SH-SY5Y (cell line): Measurements from ENCODE around the gene CD59.

Source experiments
- GATA2 ChIP-seq: IDR thresholded peaks from 2 replicates; pipeline ENCODE4 v1.6.1; 2011; ENCODE audit warnings: mild to moderate bottlenecking, low read depth, low read length
- GATA3 ChIP-seq: IDR thresholded peaks from 2 replicates; pipeline ENCODE4 v1.6.1; 2011; ENCODE audit warnings: low read depth, mild to moderate bottlenecking, low read length, moderate library complexity

CD59 gene

DNA sequence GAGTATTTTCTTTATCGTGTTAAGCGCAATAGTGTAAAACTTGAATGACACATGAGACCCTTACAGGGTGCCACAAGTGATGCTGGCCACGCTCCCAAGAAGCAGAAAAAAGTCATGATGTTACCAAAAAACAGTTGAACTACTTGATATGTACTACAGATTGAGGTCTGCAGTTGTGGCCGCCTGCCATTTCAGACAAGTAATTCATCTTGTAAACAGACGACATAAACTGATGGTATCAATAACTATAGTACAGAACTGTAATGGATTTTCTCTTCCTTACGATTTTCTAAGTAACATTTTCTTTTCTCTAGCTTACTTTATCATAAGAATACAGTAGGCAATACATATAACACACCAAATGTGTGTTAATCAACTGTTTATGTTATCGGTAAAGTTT, 5.5 kb downstream of the CD59 start:
- TF ChIP-seq GATA3 (no peak), GATA2 (no peak)

- no peak for TF ChIP-seq GATA3
- no peak for TF ChIP-seq GATA2
Measured at GRCh38 chr11:33725496-33725895, 10.7 kb downstream of the CD59 start.

DNA sequence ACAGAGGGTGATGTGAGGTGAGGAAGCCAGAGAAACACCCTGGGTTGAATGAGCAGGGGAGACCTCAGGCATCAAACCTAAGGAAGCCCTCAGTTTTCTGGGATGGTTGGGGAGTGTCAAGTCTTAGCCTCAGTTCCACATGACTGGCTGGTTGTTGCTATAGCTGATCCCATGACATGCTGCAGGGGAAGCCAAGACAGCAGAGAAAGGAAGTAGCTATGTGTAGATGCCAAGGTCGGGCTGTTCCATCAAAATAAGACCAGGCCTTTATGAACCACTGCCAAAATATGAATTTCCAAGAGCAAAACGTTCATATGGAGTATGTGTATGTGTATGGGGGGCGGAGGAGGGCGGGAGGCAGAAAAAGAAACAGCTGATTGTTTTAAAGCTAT, 11.6 kb downstream of the CD59 start:
- TF ChIP-seq GATA2 (no peak), GATA3 (no peak)

DNA sequence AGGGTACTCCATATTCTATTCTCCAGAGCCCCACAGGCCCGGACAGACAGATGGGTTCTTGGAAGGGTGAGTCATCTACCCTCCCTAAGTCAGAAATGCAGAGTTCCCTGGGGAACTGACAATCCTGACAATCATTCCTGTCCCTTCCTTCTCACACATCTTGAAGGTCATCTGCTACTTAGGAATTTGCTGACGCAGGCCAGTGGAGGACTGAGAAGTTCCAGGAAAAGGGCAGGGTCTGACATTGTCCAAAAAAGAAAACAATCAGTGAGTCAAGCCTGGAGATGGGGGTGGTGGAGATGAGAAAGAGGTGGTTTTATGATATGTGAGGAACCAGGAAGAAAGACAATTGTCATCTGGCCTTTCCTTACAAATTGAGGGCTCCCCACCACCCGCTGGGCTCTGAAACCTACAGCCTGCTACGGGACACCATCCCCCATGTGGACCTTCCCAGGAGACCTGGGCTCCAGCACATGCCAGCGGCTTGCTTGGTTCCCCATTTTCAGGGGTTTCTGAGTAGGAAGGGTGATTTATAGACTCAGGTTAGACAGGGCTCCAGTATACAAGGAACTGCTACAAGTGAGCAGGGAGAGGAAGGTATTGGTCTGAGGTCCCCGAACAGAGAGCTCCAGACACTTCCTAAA, 12.9 kb downstream of the CD59 start:
- TF ChIP-seq GATA2: no peak
- TF ChIP-seq GATA3: no peak

DNA sequence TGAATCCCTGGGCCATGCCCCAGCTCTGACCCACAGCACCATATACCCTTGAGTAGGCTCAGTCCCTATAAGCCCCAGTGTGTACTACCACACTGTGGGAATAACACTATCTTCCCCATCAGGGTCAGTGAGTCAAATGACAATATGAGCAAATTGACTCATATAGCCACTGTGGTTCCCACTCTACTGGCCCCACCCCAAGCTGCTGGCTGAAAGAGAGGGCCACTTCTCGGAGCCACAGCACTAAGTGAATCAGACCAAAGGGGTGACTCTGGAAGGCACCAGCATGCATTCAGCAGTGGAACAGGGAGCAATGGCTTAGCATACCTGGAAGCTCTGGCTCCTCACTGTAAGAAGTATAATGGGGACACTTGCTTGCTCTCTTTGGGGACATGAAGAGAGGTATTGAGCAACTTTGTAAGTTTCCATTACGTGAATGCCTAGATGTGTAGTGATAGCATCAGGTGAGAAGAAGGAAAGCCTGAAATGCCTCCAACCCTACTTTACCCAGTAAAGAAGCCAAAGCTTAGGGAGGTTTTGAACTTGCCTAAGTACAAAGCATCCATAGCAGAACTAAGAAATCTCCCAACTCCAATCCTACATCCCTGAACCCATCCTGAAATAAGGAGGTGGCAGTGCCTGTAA, 13.5 kb downstream of the CD59 start:
- TF ChIP-seq GATA2: no peak

DNA sequence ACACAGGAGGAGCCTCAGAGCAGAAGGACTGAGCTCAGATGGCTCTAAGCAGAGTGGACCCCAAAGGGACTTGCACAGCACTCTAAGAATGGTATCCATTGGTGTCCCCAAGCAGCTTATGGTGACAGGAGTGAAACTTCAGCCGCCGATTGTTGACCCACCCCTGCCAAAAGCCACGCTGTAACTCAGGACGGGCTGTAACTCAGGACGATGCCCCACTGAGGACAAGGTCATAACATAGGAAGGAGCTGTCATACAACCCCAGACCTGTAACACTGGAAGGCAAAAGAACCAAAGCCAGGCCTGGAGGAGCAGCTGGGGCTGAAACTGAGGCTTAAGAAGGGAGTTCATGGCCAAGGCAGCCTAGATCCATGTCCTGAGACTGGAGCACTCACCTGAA, 14.2 kb downstream of the CD59 start:
- TF ChIP-seq GATA2 (no peak), GATA3 (no peak)

- TF ChIP-seq GATA2 (no peak), GATA3 (no peak)
Measured at GRCh38 chr11:33721426-33721825, 14.8 kb downstream of the CD59 start.

DNA sequence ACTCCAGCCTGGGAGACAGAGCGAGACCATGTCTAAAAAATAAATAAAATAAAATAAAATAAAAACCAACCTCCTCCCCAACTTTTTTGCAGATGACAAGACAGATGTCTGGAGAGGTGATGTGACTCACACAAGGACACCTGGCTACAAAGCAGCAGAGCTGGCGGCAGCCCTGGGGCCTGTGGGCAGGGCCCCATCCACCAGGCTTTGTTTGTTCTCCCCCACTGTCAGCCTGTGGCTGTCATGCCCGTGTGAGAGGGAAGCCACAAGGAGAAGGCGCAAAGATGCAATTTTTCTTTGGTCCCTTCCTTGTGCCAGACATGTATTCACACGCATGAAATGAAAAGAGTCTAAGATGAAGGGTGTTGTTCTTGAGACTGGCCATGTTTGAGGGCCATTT, 16.6 kb downstream of the CD59 start:
- TF ChIP-seq GATA3: no peak
- no peak for TF ChIP-seq GATA2

DNA sequence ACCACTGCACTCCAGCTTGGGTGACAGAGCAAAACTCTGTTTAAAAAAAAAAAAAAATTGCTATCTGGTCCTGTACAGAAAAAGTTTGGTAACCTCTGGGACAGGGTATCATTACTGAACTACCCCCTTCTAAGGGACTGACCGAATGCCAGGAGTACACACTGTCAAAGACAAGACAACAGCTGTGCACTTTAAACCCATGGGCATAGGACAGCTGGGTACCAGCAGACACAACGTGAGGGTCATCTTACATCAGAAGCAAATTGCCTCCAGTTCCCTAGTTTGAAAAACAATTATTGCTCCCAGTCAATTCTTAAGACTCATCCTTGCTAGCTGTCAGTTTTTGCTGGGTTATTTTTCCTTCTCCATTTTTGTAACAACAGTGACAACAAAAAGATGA, 17.8 kb downstream of the CD59 start:
- TF ChIP-seq GATA2 (no peak), GATA3 (no peak)

- TF ChIP-seq GATA3 (no peak), GATA2 (no peak)
Measured at GRCh38 chr11:33716243-33716642, 20.0 kb downstream of the CD59 start.

DNA sequence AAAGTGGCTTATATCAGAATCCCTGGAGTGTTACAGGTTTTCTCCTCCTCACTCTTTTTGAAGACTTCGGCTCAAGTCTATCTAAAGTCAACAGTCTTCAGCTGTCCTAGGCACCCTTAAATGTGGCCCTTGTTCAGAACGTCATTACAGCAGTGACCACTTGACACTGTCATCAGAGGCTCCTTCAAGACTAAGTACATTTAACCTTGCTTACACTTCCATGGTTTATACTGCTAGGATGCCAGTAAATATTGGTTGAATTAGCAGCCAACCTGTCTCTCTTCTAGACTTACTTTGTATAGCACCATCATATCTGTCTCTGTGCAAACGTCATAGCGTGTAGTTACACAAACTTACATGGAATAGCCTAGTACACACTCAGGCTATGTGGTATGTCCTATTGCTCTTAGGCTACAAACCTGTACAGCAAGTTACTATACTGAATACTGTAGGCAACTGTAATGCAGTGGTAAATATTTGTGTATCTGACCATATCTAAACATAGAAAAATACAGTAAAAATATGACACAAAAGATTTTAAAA, 22.3 kb downstream of the CD59 start:
- TF ChIP-seq GATA2: no peak

DNA sequence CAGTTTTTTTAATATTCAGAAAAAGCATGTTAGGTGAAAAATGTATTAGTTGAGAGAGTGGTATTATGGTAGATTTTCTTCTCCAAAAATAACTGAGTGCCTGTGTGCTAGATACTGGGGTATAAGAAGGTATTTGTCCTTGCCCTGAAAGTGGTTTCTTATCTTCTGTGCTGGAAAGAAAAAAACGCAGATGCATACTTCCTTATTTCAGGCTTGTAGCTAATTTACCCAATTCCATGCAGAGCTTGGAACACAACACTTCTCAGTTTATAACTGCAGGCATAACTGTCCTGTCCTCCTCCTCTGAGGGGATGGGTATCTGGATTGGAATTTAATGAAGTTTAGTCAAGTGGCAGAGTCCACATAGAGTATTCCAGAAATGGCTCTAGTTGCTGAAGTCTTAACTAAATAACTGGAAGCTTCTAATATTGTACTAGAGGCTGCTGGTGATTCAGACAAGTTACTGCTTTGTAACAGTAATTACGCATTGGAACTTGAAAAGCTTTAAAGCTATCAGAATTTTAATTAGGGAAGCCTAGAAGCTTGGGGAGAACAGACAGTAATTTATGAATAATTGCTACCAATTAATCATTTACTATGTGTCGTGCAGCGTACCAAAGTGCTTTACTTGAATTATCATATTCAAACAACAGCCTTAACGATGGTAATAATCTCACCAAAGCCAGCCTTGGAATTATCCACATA, 22.9 kb downstream of the CD59 start:
- TF ChIP-seq GATA3 (no peak), GATA2 (no peak)

- TF ChIP-seq GATA2 (no peak), GATA3 (no peak)
Measured at GRCh38 chr11:33712436-33712835, 23.8 kb downstream of the CD59 start.

DNA sequence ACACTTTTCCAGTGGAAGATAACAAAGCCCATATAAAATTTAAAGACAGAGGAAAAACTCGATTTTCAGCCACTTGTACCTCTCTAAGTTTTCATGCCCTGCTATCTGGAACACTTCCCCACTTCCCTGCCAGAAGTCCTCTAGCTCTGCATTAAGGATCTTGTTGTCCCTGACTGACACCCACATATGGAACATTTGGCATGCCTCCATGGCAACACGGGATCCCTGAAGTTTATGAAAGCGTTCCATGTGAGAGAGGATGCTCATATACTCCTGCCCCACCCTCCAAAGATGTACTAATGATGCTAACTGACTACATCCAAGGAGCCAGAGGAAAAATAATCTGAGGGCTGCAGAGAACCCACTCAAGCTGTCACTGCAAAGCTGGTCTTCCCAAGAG, 26.8 kb downstream of the CD59 start:
- no peak for TF ChIP-seq GATA2
- TF ChIP-seq GATA3: no peak

DNA sequence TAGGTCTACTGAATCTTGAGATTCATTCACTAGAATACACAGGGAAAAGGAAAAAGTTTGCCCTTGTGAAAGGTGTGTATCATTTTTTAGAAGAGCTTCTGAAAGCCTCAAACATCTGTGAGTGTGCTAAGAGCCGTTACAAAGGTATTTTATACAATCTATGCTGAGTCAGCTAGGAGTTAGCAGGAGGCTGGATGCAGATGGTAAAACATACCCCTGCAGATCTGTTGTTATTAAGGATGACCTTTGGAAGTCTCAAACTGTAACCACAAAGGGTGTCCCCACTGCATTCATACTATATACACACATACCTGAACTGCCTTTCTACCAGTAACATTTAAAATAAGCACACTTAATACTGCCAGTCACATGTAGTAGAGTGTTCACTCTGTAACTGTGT, 27.2 kb downstream of the CD59 start:
- no peak for TF ChIP-seq GATA3
- no peak for TF ChIP-seq GATA2
